KOPT-K1 (cell line): ENCODE data around the gene HFE.
A peak's percentile ranks its signal among the peaks of the same experiment; 100 is the strongest.
"Not testable (repeated sequence)": the region's sequence is repeated elsewhere in the genome, so short reads cannot be mapped to it uniquely, and the experiment has no call there.

Experiments
- H3K27ac ChIP-seq: fragments of 200-600 bp; sonication (generic); 2 replicates; pipeline ENCODE4 v1.5.1; 2016; ENCODE audit warnings: antibody characterized with exemption, mild to moderate bottlenecking, low read depth, low read length; ENCODE audit not compliant: poor library complexity, severe bottlenecking
- H3K36me3 ChIP-seq: fragments of 200-600 bp; sonication (generic); 2 replicates; pipeline ENCODE4 v1.5.1; 2017; ENCODE audit warnings: antibody characterized with exemption, mild to moderate bottlenecking, low read length, moderate library complexity; ENCODE audit not compliant: insufficient read depth
- H3K9me3 ChIP-seq: fragments of 200-600 bp; sonication (generic); 2 replicates; pipeline ENCODE4 v1.5.1; 2017; ENCODE audit warnings: antibody characterized with exemption, low read length, mild to moderate bottlenecking; ENCODE audit not compliant: insufficient read depth, poor library complexity, severe bottlenecking

HFE gene

DNA sequence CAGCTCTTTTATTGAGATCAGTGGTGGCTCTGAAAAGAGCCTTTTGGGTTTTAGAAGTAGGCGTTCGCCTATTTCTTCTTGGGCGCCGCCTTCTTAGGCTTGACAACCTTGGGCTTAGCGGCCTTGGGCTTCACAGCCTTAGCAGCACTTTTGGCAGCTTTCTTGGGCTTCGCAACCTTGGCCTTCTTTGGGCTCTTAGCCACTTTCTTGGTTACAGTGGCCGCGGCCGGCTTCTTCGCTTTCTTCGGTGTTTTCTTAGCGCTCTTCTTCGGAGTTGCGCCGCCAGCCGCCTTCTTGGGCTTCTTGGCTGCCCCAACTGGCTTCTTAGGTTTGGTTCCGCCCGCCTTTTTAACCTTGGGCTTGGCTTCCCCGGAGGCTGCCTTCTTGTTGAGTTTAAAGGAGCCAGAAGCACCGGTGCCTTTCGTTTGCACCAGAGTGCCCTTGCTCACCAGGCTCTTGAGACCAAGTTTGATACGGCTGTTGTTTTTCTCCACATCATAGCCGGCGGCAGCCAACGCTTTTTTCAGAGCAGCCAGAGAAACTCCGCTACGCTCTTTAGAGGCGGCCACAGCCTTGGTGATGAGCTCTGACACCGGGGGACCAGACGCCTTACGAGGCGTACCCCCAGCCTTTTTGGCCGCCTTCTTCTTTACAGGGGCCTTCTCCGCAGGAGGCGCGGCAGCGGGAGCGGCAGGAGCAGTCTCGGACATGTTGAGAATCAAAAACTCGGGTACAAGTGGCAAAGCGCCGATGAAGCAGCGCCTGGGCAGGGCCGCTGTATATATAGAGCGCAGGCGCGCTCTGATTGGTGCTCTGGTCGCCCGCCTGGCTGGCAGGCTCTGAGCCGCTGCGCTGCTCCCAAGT, 31.3 kb upstream of the HFE start:
- no peaks in the 10 kb centered on the region for H3K9me3 ChIP-seq

DNA sequence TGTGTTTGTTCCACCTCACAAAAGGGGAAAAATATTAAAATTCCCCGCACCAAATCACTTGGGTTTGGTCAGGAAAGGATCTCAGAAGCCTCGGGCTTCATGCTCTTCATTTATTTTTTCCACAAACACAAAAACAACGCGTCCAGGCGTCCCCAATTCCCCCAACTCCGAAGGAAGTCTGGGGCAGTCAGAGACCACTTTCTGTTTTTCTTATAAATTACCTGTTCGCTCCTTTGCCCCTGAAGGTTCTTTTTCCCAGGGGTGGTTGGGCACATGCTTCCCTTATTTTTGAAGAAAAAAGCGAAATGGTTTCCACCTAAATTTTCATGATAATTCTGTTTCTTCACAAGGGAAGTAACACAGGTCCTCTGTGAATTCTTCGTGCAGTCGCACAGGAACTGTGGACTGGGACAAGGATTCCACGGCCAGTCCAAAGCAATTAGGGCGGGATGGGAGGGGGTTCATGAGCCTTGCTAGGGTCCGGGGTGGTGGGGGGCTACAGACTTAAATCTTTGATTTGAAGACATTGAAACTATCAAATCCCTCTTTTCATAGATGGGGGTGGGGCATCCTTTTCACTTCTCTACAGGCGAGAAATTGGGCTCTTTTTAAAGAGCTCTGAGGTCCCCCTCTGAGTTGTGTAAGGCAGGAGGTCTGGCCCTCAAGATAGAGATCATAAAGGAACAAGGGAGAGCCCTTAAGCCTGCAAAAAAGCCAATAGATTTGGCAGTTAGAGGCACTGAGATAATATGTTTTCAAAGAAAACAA, 30.5 kb upstream of the HFE start:
- Histone ChIP-seq H3K9me3 (no peaks in the 10 kb centered on the region), H3K27ac (peak overlapping the region; percentile 99), H3K36me3 (no peaks in the 10 kb centered on the region)

More for the DNA sequence above, 31.3 kb upstream of the HFE start:
- H3K36me3 ChIP-seq: no peaks in the 10 kb centered on the region
- peak overlapping the region; percentile 99 for H3K27ac ChIP-seq

DNA sequence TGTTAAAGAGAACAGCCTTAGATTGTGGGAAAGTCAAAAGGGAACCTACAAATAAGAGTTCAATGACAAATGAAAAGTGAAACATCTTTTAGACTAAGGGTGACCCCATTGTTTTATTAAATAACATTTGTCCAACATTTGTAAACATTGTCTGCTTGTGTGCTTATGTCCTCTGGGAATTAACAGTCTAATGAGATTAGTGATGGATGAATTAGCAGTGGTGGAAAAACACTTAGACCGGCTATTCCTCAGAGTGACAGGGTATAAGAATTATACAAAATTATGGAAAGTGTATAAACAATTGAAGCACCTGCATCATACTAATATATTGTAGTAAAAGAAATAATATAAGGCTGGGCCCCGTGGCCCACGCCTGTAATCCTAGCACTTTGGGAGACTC, 29.3 kb upstream of the HFE start:
- Histone ChIP-seq H3K36me3 (no peaks in the 10 kb centered on the region), H3K9me3 (no peaks in the 10 kb centered on the region), H3K27ac (peak overlapping the region; percentile 99)

DNA sequence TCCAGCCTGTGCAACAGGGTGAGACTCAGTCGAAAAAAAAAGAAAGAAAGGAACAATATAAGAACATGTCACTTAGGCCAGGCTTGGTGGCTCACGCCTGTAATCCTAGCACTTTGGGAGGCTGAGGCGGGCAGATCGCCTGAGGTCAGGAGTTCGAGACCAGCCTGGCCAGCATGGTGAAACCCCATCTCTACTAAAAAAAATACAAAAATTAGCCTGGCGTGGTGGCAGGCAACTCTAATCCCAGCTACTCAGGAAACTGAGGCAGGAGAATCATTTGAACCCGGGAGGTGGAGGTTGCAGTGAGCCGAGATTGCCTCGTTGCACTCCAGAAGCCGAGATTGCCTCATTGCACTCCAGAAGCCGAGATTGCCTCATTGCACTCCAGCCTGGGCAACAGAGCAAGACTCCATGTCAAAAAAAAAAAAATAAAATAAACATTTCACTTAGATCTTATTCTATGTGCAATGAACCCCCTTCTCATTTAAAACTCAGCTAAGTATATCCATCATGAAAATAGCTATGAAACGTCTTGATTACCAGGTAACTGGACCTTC, 28.7 kb upstream of the HFE start:
- peak overlapping the region; percentile 99 for H3K27ac ChIP-seq
- not testable (repeated sequence) for H3K9me3 ChIP-seq, H3K36me3 ChIP-seq

DNA sequence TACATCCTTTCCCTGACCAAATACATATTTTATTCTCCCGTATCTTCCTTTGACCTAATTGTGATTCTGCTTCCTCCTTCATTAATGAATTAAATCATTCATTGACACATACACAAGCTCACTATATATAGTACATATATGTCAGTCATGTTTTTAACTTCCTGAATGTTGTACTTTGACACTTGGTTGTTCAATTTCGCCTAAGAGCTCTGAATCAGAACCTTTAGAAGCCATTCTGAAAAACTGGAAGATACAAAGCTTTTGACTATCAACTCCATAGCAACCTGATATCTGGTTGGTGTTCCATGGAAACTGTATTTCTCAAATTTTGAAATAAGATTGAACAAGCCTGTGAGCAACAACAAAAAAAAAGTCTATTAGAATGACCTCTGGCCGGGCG, 27.3 kb upstream of the HFE start:
- Histone ChIP-seq H3K27ac (no peak overlapping the region), H3K9me3 (no peaks in the 10 kb centered on the region), H3K36me3 (no peaks in the 10 kb centered on the region)

DNA sequence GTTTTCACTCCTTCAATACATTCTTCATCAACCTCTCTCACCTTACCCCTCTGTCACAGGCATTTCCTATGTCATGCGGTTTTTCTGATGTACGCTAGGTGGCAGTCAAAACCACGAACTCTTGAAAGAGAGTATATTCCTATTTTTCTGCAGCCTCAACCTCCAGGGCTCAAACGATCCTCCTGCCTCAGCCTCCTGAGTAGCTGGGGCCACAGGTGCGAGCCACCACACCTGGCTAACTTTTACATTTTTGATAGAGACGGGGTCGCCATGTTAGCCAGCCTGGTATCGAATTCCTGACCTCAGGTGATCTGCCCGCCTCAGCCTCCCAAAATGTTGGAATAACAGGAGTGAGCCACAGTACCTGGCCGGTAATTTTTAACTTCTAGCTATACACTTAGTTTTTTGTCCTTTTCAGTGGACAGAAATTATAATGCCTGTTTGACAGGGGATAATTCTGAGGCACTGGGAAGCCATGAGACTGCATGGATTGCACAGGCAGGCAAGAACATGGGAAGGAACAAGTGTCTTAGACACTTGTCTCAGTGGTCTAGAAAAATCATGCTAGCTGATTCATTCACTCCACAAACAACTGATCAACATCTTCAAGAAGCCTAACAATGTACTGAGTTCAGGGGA, 22.5 kb upstream of the HFE start:
- Histone ChIP-seq H3K36me3 (no peaks in the 10 kb centered on the region), H3K9me3 (no peaks in the 10 kb centered on the region), H3K27ac (no peak overlapping the region)

DNA sequence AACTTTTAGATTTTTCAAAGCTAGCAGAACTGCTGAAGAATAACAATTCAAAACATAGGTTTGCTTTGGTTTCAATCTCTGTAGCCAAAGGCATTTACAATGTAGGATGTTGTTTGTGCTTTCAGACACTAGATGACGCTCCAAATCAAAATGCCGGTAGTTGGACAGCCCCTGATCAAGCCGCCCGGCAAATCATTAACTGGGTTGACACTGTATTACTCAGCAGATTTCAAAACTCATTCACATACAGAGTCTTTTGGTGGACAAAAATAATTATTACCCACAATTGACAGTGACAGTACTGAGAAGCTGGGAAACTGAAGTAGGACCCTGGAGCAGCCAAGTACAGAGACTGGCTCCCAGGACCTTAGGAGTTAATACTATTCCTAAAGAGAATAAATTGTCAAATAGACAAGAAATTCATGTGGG, 21.3 kb upstream of the HFE start:
- H3K9me3 ChIP-seq: no peaks in the 10 kb centered on the region
- H3K36me3 ChIP-seq: no peaks in the 10 kb centered on the region
- H3K27ac ChIP-seq: no peak overlapping the region

DNA sequence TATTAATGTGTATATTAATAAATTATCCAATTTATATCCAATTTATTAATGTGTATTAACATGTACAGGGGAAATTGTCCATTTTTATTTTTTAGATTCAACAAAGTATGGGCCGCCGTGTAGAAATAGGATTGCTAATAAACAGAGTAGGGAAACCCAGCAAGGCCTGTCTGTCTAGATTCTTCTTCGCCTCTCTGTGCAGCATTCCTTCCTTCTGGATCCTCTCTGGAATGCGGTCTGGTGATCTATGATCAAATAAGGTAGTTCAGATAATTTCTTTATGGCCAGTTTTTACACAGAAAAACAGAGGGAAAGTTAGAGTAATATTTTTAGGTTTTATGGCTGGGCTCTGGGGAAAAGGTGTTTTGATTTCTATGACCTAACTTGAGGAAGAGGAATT, 19.9 kb upstream of the HFE start:
- Histone ChIP-seq H3K36me3 (no peaks in the 10 kb centered on the region), H3K27ac (no peak overlapping the region), H3K9me3 (no peaks in the 10 kb centered on the region)

DNA sequence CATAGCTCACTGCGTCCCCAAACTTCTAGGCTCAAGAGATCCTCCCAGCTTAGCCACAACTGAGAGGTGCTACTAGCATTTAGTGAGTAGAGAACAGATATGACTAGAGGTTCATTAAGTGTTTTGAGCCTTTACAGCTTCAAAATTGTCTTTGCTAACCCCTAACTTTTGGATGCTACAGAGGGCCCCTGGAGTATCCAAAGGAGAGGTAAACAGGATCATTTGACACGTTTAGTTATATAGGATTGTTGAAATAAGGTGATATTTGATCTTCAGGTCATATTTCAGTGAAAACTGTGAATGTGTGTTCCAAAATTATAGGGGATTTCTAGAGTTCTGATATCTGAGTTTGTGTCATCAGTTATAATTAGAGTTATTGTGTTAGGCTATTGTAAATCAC, 19.2 kb upstream of the HFE start:
- Histone ChIP-seq H3K27ac (no peak overlapping the region), H3K36me3 (no peaks in the 10 kb centered on the region), H3K9me3 (no peaks in the 10 kb centered on the region)

DNA sequence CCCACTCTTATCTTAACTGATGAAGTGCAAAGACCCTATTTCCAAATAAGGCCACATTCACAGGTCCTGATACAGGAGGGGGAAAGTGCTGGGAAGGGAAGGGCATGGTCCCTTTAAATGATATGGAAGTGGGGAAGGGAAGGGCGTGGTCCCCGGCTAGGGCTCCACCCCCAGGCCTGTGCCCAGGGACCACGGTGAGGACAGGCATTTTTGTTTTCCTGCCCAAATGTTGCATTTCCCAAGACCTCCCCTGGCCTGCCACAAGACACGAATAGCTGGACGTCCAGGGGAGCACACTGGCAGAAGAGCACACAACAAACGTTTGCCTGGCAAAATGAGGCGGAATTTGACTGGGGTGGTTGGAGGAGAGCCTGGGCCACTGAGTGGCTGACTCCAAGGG, 16.1 kb upstream of the HFE start:
- H3K36me3 ChIP-seq: no peaks in the 10 kb centered on the region
- H3K9me3 ChIP-seq: no peaks in the 10 kb centered on the region
- no peak overlapping the region for H3K27ac ChIP-seq

DNA sequence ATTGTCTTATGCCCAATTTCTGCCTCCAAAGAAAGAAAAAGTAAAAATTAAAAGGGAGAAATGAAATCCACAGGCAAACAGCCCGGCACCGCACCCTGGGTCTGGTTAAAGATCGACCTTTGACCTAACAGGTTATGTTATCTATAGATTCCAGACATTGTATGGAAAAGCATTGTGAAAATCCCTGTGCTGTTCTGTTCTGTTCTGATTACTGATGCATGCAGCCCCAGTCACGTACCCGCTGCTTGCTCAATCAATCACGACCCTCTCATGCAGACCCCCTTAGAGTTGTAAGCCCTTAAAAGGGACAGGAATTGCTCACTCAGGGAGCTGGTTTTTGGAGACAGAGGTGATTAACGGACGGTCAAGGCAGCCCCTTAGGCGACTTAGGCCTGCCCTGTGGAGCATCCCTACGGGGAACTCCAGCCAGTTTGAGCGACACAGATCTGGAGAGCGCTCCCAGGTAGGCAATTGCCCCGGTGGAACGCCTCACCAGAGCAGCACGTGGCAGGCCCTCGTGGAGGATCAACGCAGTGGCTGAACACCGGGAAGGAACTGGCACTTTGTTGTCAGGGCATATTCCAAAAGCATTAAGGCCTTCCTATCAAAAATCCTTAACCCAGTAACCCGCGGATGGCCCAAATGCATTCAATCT, 12.0 kb upstream of the HFE start:
- Histone ChIP-seq H3K9me3 (no peaks in the 10 kb centered on the region), H3K36me3 (no peaks in the 10 kb centered on the region), H3K27ac (no peak overlapping the region)

DNA sequence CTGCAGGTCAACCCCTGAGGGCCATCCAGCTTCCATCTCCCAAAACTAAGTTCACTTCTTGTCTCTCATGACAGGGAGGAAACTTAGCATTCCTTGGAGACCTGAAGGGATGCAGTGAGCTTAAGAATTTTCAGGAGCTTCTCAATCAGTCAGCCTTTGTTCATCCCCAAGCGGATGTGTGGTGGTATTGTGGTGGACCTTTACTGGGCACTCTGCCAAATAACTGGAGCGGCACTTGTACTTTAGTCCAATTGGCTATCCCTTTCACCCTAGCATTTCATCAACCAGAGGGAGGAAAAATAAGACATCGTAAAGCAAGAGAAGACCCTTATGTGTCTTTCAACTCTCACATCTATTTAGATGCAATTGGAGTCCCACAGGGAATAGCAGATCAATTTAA, 9.2 kb upstream of the HFE start:
- H3K27ac ChIP-seq, H3K36me3 ChIP-seq: not testable (repeated sequence)
- H3K9me3 ChIP-seq: peaks cover 25% of the 10 kb centered on the region

DNA sequence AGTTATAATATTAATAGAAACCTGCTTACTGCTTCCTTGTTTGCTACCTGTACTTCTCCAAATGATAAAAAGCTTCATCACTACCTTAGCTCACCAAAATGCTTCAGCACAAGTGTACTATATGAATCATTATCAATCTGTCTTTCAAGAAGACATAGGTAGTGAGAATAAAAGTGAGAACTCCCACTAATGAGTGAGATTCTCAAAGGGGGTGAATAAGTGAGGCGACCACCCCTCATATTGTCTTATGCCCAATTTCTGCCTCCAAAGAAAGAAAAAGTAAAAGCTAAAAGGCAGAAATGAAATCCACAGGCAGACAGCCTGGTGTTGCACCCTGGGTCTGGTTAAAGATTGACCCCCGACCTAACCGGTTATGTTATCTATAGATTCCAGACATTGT, 6.1 kb upstream of the HFE start:
- H3K9me3 ChIP-seq: peaks cover 25% of the 10 kb centered on the region
- H3K36me3 ChIP-seq, H3K27ac ChIP-seq: not testable (repeated sequence)

DNA sequence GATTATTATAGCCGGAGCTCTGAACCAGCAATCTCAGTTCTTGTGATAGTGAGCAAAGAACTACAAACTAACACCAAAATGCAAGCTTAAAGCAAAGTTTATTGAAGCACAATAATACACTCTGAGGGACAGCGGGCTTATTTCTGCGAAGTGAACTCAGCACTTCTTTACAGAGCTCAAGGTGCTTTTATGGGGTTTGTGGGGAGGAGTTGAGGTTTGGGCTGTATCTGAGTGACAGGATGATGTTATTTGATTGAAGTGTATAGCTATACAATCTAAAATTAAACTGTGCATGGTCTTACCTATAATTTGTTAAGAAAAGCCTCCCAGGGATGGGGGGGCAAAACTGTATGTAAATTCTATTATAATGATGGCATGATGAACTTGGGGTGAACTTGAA, 1.0 kb upstream of the HFE start:
- Histone ChIP-seq H3K9me3 (peaks cover 16% of the 10 kb centered on the region), H3K36me3 (no peaks in the 10 kb centered on the region), H3K27ac (no peak overlapping the region)

DNA sequence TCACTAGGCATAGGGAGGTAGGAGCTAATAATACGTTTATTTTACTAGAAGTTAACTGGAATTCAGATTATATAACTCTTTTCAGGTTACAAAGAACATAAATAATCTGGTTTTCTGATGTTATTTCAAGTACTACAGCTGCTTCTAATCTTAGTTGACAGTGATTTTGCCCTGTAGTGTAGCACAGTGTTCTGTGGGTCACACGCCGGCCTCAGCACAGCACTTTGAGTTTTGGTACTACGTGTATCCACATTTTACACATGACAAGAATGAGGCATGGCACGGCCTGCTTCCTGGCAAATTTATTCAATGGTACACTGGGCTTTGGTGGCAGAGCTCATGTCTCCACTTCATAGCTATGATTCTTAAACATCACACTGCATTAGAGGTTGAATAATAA, 1.1 kb downstream of the HFE start:
- H3K9me3 ChIP-seq: no peaks in the 10 kb centered on the region
- no peaks in the 10 kb centered on the region for H3K36me3 ChIP-seq
- no peak overlapping the region for H3K27ac ChIP-seq
